Hepatocyte (in vitro differentiated cells): ENCODE results near the gene OR1A1. TPM values are rescaled to one million over a fixed set of nuclear protein-coding genes. Genes with fewer than 3 reads are reported as not detected.

ENCODE experiments used
- DNase-seq: peaks from one replicate; pipeline ENCODE4 v3.0.0-alpha.2; 2016; ENCODE audit warnings: low spot score
- H2AFZ ChIP-seq: fragments of 200-600 bp; sonication (generic); 2 replicates; pipeline ENCODE4 v1.6.0; 2016; ENCODE audit warnings: antibody characterized with exemption, mild to moderate bottlenecking
- H3K27ac ChIP-seq: fragments of 200-600 bp; sonication (generic); 2 replicates; pipeline ENCODE4 v1.5.1; 2016; ENCODE audit warnings: mild to moderate bottlenecking
- H3K27me3 ChIP-seq: fragments of 200-600 bp; sonication (generic); 2 replicates; pipeline ENCODE4 v1.6.1; 2016
- H3K36me3 ChIP-seq: fragments of 200-600 bp; sonication (generic); replicated peaks from 2 replicates; pipeline ENCODE4 v1.5.1; 2016; ENCODE audit warnings: low read depth; ENCODE audit not compliant: insufficient read depth
- H3K4me1 ChIP-seq: fragments of 200-600 bp; sonication (generic); 2 replicates; pipeline ENCODE4 v1.5.1; 2016; ENCODE audit warnings: mild to moderate bottlenecking, moderate library complexity; ENCODE audit not compliant: insufficient read depth
- H3K4me2 ChIP-seq: fragments of 200-600 bp; sonication (generic); 2 replicates; pipeline ENCODE4 v1.6.0; 2016
- H3K4me3 ChIP-seq: fragments of 200-600 bp; sonication (generic); 2 replicates; pipeline ENCODE4 v1.5.1; 2016; ENCODE audit warnings: mild to moderate bottlenecking
- H3K79me2 ChIP-seq: fragments of 200-600 bp; sonication (generic); 2 replicates; pipeline ENCODE4 v1.6.0; 2017; ENCODE audit warnings: mild to moderate bottlenecking
- H3K9me2 ChIP-seq: fragments of 200-600 bp; sonication (generic); replicated peaks from 2 replicates; pipeline ENCODE4 v1.6.0; 2017; ENCODE audit warnings: mild to moderate bottlenecking; ENCODE audit not compliant: insufficient read depth
- H3K9me3 ChIP-seq: fragments of 200-600 bp; sonication (generic); 2 replicates; pipeline ENCODE4 v1.5.1; 2016; ENCODE audit warnings: low read depth, mild to moderate bottlenecking
- H4K20me1 ChIP-seq: fragments of 200-600 bp; sonication (generic); 2 replicates; pipeline ENCODE4 v1.6.0; 2016; ENCODE audit warnings: mild to moderate bottlenecking; ENCODE audit not compliant: insufficient read depth, poor library complexity, severe bottlenecking
- CTCF ChIP-seq: fragments of 200-600 bp; sonication (generic); IDR thresholded peaks from 2 replicates; pipeline ENCODE4 v1.5.1; 2016; ENCODE audit warnings: antibody characterized with exemption, mild to moderate bottlenecking; ENCODE audit not compliant: poor library complexity
- EZH2 ChIP-seq: fragments of 200-600 bp; sonication (generic); IDR thresholded peaks from 2 replicates; pipeline ENCODE4 v1.6.1; 2016; ENCODE audit warnings: antibody characterized with exemption, mild to moderate bottlenecking, borderline replicate concordance
- EZH2phosphoT487 ChIP-seq: fragments of 200-600 bp; sonication (generic); IDR thresholded peaks from one replicate; pipeline ENCODE4 v1.6.1; 2018; ENCODE audit warnings: antibody characterized with exemption, mild to moderate bottlenecking, low read depth, moderate library complexity; ENCODE audit not compliant: unreplicated experiment, severe bottlenecking
- WGBS: methylation state at CpG from one replicate; pipeline ENCODE4 v1.1.6; 2016; ENCODE audit warnings: low lambda C conversion rate; ENCODE audit errors: missing lambda C conversion rate; 5-methylcytosine and 5-hydroxymethylcytosine counted together
- polyA plus RNA-seq: library from polyadenylated mRNA; unstranded; fragments of >200 nt; fragmentation: Nextera tagmentation; extraction: Ambion mirVana; gene quantifications from 2 replicates; pipeline ENCODE4 v1.2.1, GENCODE V29; 2016
- total RNA-seq: library from RNA; depleted of rRNA; stranded (reverse); fragments of >200 nt; gene quantifications from 2 replicates; pipeline ENCODE4 v1.2.3, GENCODE V29; 2014

OR1A1 gene
- total RNA-seq (not detected in 2 replicates), polyA plus RNA-seq (not detected in 2 replicates)

- Histone ChIP-seq H3K9me3 (no peaks in the 10 kb centered on the region), H3K4me1 (no peaks in the 10 kb centered on the region), H3K9me2 (no peaks in the 10 kb centered on the region), H3K36me3 (no peaks in the 10 kb centered on the region), H3K27me3 (no peaks in the 10 kb centered on the region), H3K4me3 (no peak within 1 kb of the TSS), H3K79me2 (no peaks in the 10 kb centered on the region), H3K4me2 (no peak within 1 kb of the TSS), H2AFZ (no peak within 1 kb of the TSS), H3K27ac (no peak within 1 kb of the TSS), H4K20me1 (no peaks in the 10 kb centered on the region)
- 62% methylated on average over 7 of the region's 7 CpGs for WGBS
- TF ChIP-seq EZH2phosphoT487 (no peak), CTCF (no peak), EZH2 (no peak)
- DNase-seq: no peak
Measured at GRCh38 chr17:3207367-3207766, at the start of gene OR1A1. TSS of gene OR1A1 (plus strand) at chr17:3207667. CDS start at chr17:3215621, 7,954 bp downstream.

GRCh38 chr17:3167574-3167973 is 39.9 kb upstream of the OR1A1 start:
- no peak for DNase-seq
- no peak overlapping the region for H3K4me2 ChIP-seq
- TF ChIP-seq EZH2phosphoT487 (no peak), EZH2 (no peak), CTCF (no peak)
- H3K9me3 ChIP-seq: no peaks in the 10 kb centered on the region
- no peaks in the 10 kb centered on the region for H3K36me3 ChIP-seq
- H3K27me3 ChIP-seq: no peaks in the 10 kb centered on the region
- no peak overlapping the region for H3K27ac ChIP-seq
- no peaks in the 10 kb centered on the region for H4K20me1 ChIP-seq
- H3K9me2 ChIP-seq: no peaks in the 10 kb centered on the region
- no peak overlapping the region for H3K4me3 ChIP-seq
- 77% methylated on average over 5 of the region's 5 CpGs for WGBS
- H2AFZ ChIP-seq: no peak overlapping the region
- no peaks in the 10 kb centered on the region for H3K79me2 ChIP-seq
- H3K4me1 ChIP-seq: no peaks in the 10 kb centered on the region

DNA sequence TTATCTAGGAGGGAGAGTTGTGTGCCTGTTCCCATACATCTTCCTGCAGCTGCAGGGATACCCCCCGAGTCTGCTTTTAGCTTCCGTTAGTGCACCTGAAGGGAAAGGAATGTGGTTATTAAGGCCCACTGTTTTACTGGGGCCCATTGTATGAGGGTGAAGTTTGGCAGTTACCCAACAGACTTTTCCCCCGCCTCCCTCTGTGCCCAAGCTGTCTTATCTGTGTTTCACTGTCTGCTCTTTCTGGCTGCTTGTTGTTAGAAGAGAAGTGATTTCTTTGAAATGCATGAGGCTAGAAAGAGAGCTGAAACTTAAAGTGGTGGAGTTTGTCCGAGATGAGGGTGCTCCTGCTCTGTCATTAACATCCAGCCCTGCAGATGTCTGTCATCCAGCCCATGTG is 17.5 kb upstream of the OR1A1 start:
- no peak for TF ChIP-seq EZH2phosphoT487
- TF ChIP-seq CTCF: no peak
- no peak for TF ChIP-seq EZH2
- Histone ChIP-seq H3K79me2 (no peaks in the 10 kb centered on the region), H3K4me2 (no peak overlapping the region), H3K4me3 (no peak overlapping the region), H3K27ac (no peak overlapping the region), H4K20me1 (no peaks in the 10 kb centered on the region), H3K27me3 (no peaks in the 10 kb centered on the region), H3K36me3 (no peaks in the 10 kb centered on the region), H2AFZ (no peak overlapping the region), H3K9me2 (no peaks in the 10 kb centered on the region), H3K4me1 (no peaks in the 10 kb centered on the region), H3K9me3 (no peaks in the 10 kb centered on the region)
- WGBS: 64% methylated on average over 4 of the region's 4 CpGs
- DNase-seq: no peak

- Histone ChIP-seq H2AFZ (no peak within 1 kb of the TSS), H3K36me3 (no peaks in the 10 kb centered on the region)
- 46% methylated on average over 4 of the region's 4 CpGs for WGBS
Measured at GRCh38 chr17:3197219-3197618, 10.2 kb upstream of the OR1A1 start, which contains the start of gene OR1A2. TSS of gene OR1A2 (plus strand) at chr17:3197519. CDS start at chr17:3197519, 0 bp downstream.

More at GRCh38 chr17:3197219-3197618, 10.2 kb upstream of the OR1A1 start, which contains the start of gene OR1A2:
- H3K4me2 ChIP-seq: no peak within 1 kb of the TSS
- no peaks in the 10 kb centered on the region for H3K9me2 ChIP-seq
- no peaks in the 10 kb centered on the region for H3K79me2 ChIP-seq
- H3K27me3 ChIP-seq: no peaks in the 10 kb centered on the region
- no peaks in the 10 kb centered on the region for H4K20me1 ChIP-seq
- no peak within 1 kb of the TSS for H3K4me3 ChIP-seq
- H3K9me3 ChIP-seq: no peaks in the 10 kb centered on the region
- TF ChIP-seq EZH2 (no peak), EZH2phosphoT487 (no peak), CTCF (no peak)
- no peak for DNase-seq
- H3K27ac ChIP-seq: no peak within 1 kb of the TSS
- no peaks in the 10 kb centered on the region for H3K4me1 ChIP-seq
